Thyroid gland (tissue), 4 donors: ENCODE results near the gene PGBD4. TPM values are rescaled to one million over a fixed set of nuclear protein-coding genes. Genes with fewer than 3 reads are reported as not detected.

Source experiments
- DNase-seq, 2 donors: peaks; one replicate each; pipeline ENCODE4 v3.0.0-alpha.2; 2019
- H3K27ac ChIP-seq, 3 donors: fragments of 200-600 bp; sonication (generic); 1 replicate in 2 of 3; 2 replicates in 1 of 3; pipeline ENCODE4 v1.5.1; 2016 to 2019; ENCODE audit warnings: mild to moderate bottlenecking in 1 of 3, moderate library complexity in 1 of 3
- H3K27me3 ChIP-seq: fragments of 200-600 bp; sonication (generic); one replicate; pipeline ENCODE4 v1.5.1; 2019
- H3K36me3 ChIP-seq, 2 donors: fragments of 200-600 bp; sonication (generic); one replicate each; pipeline ENCODE4 v1.5.1; 2016 to 2019
- H3K4me1 ChIP-seq, 2 donors: fragments of 200-600 bp; sonication (generic); one replicate each; pipeline ENCODE4 v1.5.1; 2017 to 2019
- H3K4me3 ChIP-seq, 3 donors: fragments of 200-600 bp; sonication (generic); replicated peaks in 1 of 3; 1 replicate in 2 of 3; 2 replicates in 1 of 3; pipeline ENCODE4 v1.5.1; 2016; ENCODE audit warnings: mild to moderate bottlenecking in 1 of 3
- H3K9me3 ChIP-seq: fragments of 200-600 bp; sonication (generic); one replicate; pipeline ENCODE4 v1.5.1; 2017
- CTCF ChIP-seq, 6 experiments: fragments of 200-600 bp in 3 of 6; fragments of 450-650 bp in 3 of 6; sonication (generic) in 3 of 6; IDR thresholded peaks; one replicate each; pipeline ENCODE4 v1.5.1; 2016 to 2019; ENCODE audit warnings: antibody characterized with exemption in 6 of 6, mild to moderate bottlenecking in 2 of 6, inconsistent platforms in 1 of 6, moderate library complexity in 1 of 6
- POLR2A ChIP-seq, 2 donors: fragments of 450-650 bp; IDR thresholded peaks; one replicate each; pipeline ENCODE4 v1.6.1; 2017; ENCODE audit warnings: antibody characterized with exemption in 2 of 2, mild to moderate bottlenecking in 2 of 2, moderate library complexity in 1 of 2
- WGBS, 2 donors: methylation state at CpG; one replicate each; pipeline ENCODE4 v1.1.5; 2017; 5-methylcytosine and 5-hydroxymethylcytosine counted together
- intact Hi-C: fragments of 100-400 bp; cut with DNase I; formaldehyde crosslinking; loops from one replicate; pipeline ENCODE4 v1.15.1; 2023
- total RNA-seq, 4 donors: library from RNA; depleted of rRNA; stranded (reverse); fragments of >200 nt; gene quantifications; one replicate each; pipeline ENCODE4 v1.2.3, GENCODE V29; 2016

The PGBD4 gene
- total RNA-seq, 4 donors from 2014 or later, result 1.0 to 1.3 (median 1.2) TPM

GRCh38 chr15:34059476-34059875 is 42.4 kb upstream of the PGBD4 start:
- 55 to 56% methylated on average over 2 of the region's 2 CpGs for WGBS, 2 donors
- DNase-seq, result no peak
- Histone ChIP-seq H3K4me1 (peaks cover 0 to 6% of the 10 kb centered on the region in 2 donors), H3K36me3 (no peaks in the 10 kb centered on the region), H3K4me3 (no peak overlapping the region), H3K9me3 (no peaks in the 10 kb centered on the region), H3K27me3 (no peaks in the 10 kb centered on the region), H3K27ac (no peak overlapping the region)
- intact Hi-C loops, result no loop called here
- TF ChIP-seq CTCF (IDR thresholded peaks at IDR 0.05) (no peak), POLR2A (IDR thresholded peaks at IDR 0.05) (no peak)

- Histone ChIP-seq H3K27me3 (no peaks in the 10 kb centered on the region), H3K36me3 (no peaks in the 10 kb centered on the region), H3K4me1 (peaks cover 4 to 10% of the 10 kb centered on the region in 2 donors), H3K27ac (no peak overlapping the region), H3K9me3 (no peaks in the 10 kb centered on the region), H3K4me3 (no peak overlapping the region)
- intact Hi-C loops, result no loop called here
- WGBS, 2 donors, result 74 to 76% methylated on average over 3 of the region's 3 CpGs
- no peak for DNase-seq
- TF ChIP-seq POLR2A (IDR thresholded peaks at IDR 0.05) (no peak), CTCF (IDR thresholded peaks at IDR 0.05) (no peak)
Measured at GRCh38 chr15:34059946-34060345, 41.9 kb upstream of the PGBD4 start.

- no peaks in the 10 kb centered on the region for H3K27me3 ChIP-seq
- H3K36me3 ChIP-seq, result no peaks in the 10 kb centered on the region
- no peak for TF ChIP-seq CTCF (IDR thresholded peaks at IDR 0.05)
- peaks cover 13 to 21% of the 10 kb centered on the region in 2 donors for H3K4me1 ChIP-seq
- DNase-seq, result no peak
- H3K27ac ChIP-seq, result no peak overlapping the region
- intact Hi-C loops, result no loop called here
- 0% methylated on average over 1 of the region's 1 CpG for WGBS, 2 donors
- H3K4me3 ChIP-seq, result no peak overlapping the region
- no peaks in the 10 kb centered on the region for H3K9me3 ChIP-seq
Measured at GRCh38 chr15:34064438-34064837, 37.4 kb upstream of the PGBD4 start.

- H3K9me3 ChIP-seq, result no peaks in the 10 kb centered on the region
- H3K36me3 ChIP-seq, result no peaks in the 10 kb centered on the region
- peak; percentile 67 to 70 for DNase-seq
- peaks cover 13 to 21% of the 10 kb centered on the region in 2 donors for H3K4me1 ChIP-seq
- H3K4me3 ChIP-seq, result no peak overlapping the region
- 35 to 45% methylated on average over 3 of the region's 3 CpGs for WGBS, 2 donors
- intact Hi-C loops, result no loop called here
- H3K27ac ChIP-seq, result peak overlapping the region in 2 of 3 donors; percentile 31 to 57
- H3K27me3 ChIP-seq, result no peaks in the 10 kb centered on the region
- TF ChIP-seq POLR2A (IDR thresholded peaks at IDR 0.05) (no peak), CTCF (IDR thresholded peaks at IDR 0.05) (no peak)
Measured at GRCh38 chr15:34065261-34065660, 36.6 kb upstream of the PGBD4 start.

GRCh38 chr15:34065941-34066340 is 35.9 kb upstream of the PGBD4 start:
- H3K4me3 ChIP-seq, result no peak overlapping the region
- 70 to 74% methylated on average over 8 of the region's 8 CpGs for WGBS, 2 donors

More at GRCh38 chr15:34065941-34066340, 35.9 kb upstream of the PGBD4 start:
- Histone ChIP-seq H3K27ac (no peak overlapping the region), H3K4me1 (peaks cover 13 to 21% of the 10 kb centered on the region in 2 donors), H3K36me3 (no peaks in the 10 kb centered on the region), H3K9me3 (no peaks in the 10 kb centered on the region), H3K27me3 (no peaks in the 10 kb centered on the region)
- peak in 1 of 2 donors; percentile 9 for DNase-seq
- no peak for TF ChIP-seq POLR2A (IDR thresholded peaks at IDR 0.05)
- no peak for TF ChIP-seq CTCF (IDR thresholded peaks at IDR 0.05)
- intact Hi-C loops, result no loop called here
